ENCODE measurements around the gene SYNDIG1. TPM values are rescaled to one million over a fixed set of nuclear protein-coding genes. Genes with fewer than 3 reads are reported as not detected.
A peak's percentile ranks its signal among the peaks of the same experiment; 100 is the strongest.

Gene SYNDIG1
- total RNA-seq, 1 donor from 2014 or later, result 11.0 TPM

GRCh38 chr20:24651171-24651975 is 181.9 kb downstream of the SYNDIG1 start:
- ATAC-seq, result no peak
- DNase-seq, result no peak
- intact Hi-C loops (cut with micrococcal nuclease), result no loop called here

GRCh38 chr20:24651976-24652345 is 182.5 kb downstream of the SYNDIG1 start:
- DNase-seq, result no peak
- intact Hi-C loops (cut with micrococcal nuclease), result no loop called here
- ATAC-seq, result no peak

DNA sequence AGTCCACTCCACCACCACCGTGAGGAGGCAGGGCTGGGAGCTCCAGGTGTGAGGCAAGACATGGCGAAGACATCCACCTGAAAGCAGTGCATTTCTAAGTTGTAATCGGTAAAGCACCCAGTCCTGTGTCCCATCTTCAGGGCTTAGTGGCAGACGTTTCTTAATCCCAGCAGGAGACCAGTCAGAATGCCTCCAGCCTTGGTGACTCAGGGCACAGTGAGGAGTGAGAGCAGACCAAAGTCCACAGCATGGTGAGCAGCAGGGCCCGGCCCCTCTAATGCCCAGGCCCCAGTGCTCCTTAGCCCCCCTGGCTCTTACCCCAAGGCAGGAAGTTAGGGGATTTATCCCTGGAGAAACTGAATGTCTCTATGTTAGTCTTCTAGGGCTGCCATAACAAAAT is 183.9 kb downstream of the SYNDIG1 start:
- DNase-seq (no peak), ATAC-seq (no peak)
- intact Hi-C loops (cut with micrococcal nuclease), result no loop called here

GRCh38 chr20:24654425-24654824 is 185.0 kb downstream of the SYNDIG1 start:
- no peak for DNase-seq
- no peak for ATAC-seq
- intact Hi-C loops (cut with micrococcal nuclease), result no loop called here

DNA sequence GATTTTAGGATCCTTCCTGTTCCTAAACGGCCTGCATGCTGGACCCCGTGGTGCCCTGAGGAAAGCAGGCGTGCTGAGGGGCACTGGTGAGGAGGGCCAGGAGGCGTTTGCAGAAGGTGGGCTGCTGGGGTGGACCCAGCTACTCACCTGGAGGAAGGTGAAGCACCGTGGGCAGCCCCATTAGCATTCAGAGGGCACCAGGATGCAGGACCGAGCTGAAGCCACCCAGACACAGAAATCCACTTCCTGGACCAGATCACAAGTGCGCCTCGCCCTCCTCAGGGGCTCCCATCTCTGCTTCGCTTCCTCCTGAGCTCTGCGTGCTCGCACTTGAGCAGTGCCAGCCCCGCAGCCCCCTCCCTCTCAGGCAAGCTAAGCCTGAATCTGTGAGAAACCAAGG is 187.0 kb downstream of the SYNDIG1 start:
- intact Hi-C loops (cut with micrococcal nuclease), result no loop called here
- ATAC-seq (no peak), DNase-seq (no peak)

DNA sequence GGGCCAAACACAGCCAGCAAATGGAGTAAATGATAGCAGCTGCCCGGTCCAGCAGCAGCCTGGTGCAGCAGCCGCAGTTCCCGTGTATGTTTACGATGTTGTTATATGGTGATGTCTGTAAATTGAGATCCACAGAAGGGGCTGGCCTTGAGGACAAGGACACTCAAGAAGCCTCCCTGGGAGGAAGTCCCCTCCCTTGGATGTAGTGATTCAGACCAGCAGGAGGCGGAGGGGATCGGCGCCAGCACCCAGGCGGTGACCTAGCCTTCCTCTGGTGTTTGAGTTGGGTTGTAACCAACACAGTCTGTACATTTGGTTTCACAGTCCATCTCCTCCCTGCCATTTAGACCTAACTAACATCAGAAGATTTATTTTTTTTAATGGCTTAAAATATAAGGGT is 187.8 kb downstream of the SYNDIG1 start:
- intact Hi-C loops (cut with micrococcal nuclease), result no loop called here
- ATAC-seq, result no peak
- no peak for DNase-seq

GRCh38 chr20:24657878-24658620 is 188.6 kb downstream of the SYNDIG1 start:
- no peak for ATAC-seq
- intact Hi-C loops (cut with micrococcal nuclease), result no loop called here
- DNase-seq, result no peak

GRCh38 chr20:24658920-24659660 is 189.7 kb downstream of the SYNDIG1 start:
- DNase-seq (peak; percentile 60), ATAC-seq (peak; percentile 94)

GRCh38 chr20:24659835-24660234 is 190.4 kb downstream of the SYNDIG1 start:
- intact Hi-C loops (cut with micrococcal nuclease), result no loop called here
- ATAC-seq, result no peak
- DNase-seq, result no peak

More at GRCh38 chr20:24658920-24659660, 189.7 kb downstream of the SYNDIG1 start:
- intact Hi-C loops (cut with micrococcal nuclease), result no loop called here

DNA sequence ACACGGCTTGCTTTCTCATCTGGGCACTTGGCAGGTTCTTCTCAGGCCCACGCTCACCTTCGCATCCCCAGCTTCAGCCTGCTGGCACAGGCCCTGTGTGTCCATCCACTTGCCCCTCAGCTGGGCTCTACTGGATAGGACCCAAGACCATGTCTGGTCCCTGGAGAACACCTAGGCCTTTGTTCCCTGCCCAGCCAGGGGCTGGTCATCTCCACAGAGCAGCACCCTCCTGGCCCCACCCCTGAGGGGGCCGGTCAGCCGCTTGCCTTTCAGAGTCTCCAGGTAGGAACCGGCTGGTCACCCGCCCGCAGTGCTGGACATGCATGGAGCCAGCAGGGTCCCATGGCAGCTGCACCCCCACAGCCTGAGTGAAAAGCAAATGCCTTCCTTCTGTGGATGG is 191.2 kb downstream of the SYNDIG1 start:
- intact Hi-C loops (cut with micrococcal nuclease), result no loop called here
- no peak for DNase-seq
- ATAC-seq, result no peak

DNA sequence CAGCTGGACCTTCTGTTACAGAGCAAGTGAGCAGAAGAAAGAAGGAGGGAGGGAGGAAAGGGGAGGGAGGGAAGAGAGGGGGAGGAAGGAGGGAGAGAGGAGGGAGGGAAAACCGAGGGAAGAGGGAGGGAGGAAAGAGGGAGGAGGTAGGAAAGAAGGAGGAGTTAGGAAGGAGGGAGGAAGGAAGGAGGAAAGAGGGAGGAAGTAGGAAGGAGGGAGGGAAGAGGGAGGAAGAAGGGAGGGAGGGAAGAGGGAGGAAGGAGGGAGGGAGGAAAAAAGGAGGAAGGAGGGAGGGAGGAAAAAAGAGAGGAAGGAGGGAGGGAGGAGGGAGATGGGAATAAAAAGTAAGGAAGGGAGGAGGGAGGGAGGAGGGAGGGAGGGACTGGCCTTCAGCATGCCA is 191.8 kb downstream of the SYNDIG1 start:
- intact Hi-C loops (cut with micrococcal nuclease), result no loop called here
- DNase-seq (no peak), ATAC-seq (no peak)

GRCh38 chr20:24662322-24662721 is 192.9 kb downstream of the SYNDIG1 start:
- intact Hi-C loops (cut with micrococcal nuclease), result no loop called here
- DNase-seq (no peak), ATAC-seq (no peak)

DNA sequence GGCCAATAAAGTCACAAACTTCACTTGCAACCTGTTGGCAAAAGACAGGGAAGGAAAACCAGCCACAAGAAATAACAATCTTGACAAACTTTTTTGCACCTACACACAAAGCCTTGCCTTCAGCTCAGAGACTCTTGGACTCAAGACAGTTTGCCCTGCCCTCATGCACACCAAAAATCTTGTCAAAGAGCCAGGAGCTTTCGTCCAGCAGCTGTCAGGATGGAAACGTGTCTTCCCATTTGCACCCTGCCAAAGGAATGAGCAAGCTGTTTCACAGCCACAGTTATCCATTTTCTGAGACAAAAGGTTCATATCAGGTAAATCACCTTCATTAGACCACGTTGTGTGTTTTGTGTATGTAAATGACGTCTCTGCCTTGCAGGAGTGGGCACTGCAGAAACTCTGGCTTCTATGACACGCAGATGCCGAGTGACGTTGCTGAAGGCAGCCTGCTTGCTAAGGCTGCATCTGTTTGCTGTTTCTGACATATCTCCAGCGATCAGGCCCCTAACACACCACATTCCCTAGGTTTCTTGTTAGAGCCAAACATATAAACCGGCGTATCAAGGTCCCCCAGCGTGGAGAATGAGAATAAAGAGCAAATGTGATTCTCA is 193.4 kb downstream of the SYNDIG1 start:
- intact Hi-C loops (cut with micrococcal nuclease), result no loop called here
- no peak for ATAC-seq
- DNase-seq, result no peak

- no peak for ATAC-seq
- DNase-seq, result no peak
- intact Hi-C loops (cut with micrococcal nuclease), result no loop called here
Measured at GRCh38 chr20:24663496-24663895, 194.1 kb downstream of the SYNDIG1 start.

DNA sequence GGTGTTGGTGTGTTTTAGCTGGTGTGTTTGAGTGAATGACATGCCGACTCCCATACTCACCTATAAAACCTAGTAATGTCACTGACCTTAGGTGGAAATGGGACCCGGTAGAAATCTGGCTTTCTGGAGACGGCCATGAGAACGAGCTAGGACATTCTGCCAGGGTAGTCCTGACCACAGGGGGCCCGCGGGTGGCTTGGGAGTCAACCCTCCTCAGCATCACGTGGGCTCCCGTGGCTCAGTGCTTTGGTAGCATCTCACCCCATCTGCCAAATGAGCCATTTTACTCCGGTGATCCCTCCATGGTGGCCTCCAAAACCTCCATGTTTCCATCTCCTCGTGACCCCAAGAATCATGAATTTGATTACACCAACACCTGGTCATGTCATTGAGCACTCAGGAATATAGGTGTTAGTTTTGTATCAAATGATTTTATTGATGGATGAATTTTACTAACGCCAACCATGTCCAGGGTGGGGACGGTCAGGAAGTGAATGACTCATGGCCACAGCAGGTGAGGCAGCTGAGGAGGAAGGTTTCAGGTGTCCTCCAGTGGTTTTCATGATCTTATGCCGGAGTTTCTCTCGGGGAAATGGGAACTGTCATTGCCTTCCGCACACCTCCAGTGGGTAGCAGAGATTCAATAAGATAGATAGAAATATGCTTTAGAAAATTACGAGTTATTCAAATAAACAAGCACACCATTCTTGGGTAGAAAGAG is 195.0 kb downstream of the SYNDIG1 start:
- intact Hi-C loops (cut with micrococcal nuclease), result no loop called here
- ATAC-seq (no peak), DNase-seq (no peak)

- intact Hi-C loops (cut with micrococcal nuclease), result no loop called here
- no peak for DNase-seq
- no peak for ATAC-seq
Measured at GRCh38 chr20:24665196-24665595, 195.8 kb downstream of the SYNDIG1 start.

DNA sequence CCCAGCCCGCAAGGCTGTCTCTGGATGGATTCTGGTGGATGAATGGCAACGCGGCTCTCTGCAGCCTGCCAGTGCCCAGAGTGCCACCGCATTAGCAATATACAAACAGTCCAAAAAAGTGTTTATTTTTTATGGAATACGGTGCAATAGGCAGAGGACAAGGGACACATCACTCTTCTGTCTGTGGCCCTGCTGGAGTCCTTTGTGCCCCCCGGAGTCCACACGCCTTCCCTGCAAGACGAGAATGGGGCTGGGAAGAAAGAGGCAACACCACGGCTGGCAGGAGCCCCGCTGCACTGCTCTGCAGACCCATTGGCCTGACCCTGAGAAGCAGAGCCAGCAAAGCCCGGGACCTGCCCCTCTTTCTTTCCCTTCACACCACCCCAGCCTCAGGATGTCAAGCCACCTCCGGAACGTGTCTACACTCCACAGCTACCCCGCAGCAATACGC is 196.3 kb downstream of the SYNDIG1 start:
- DNase-seq (no peak), ATAC-seq (no peak)
- intact Hi-C loops (cut with micrococcal nuclease), result no loop called here

DNA sequence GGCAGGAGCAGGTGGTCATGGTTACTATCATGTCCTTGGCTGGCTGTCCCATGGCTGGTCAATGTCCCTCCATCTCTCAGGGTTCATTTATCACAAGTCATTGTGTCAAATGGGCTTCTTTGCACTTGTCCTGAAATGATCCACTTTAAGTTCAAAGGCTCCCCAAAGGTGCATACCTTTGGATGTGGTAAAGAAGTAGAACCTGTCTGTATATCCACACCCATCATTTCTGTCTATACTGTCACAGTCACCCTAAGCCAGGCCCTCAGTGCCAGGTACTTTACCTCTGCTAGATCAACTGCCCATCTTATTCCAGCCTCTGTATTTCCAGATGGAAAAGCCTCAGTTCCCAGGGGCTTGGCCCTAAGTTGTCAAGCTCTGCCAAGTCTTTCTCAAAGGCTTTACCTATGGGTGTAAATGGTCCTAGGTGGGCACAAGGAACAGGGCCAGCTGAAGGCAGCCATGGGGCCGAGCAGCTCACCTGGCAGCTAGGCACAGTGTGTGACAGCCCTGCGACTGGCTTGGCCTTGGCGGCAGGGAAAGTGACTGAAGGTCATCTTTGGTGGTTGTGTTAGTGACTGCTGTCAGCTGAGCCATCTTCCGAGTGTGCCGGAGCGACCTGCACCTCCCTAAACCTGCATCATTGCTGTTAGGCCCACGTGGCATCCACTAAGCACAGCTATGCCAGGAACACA is 198.4 kb downstream of the SYNDIG1 start:
- intact Hi-C loops (cut with micrococcal nuclease), result no loop called here
- ATAC-seq, result no peak
- DNase-seq, result no peak

DNA sequence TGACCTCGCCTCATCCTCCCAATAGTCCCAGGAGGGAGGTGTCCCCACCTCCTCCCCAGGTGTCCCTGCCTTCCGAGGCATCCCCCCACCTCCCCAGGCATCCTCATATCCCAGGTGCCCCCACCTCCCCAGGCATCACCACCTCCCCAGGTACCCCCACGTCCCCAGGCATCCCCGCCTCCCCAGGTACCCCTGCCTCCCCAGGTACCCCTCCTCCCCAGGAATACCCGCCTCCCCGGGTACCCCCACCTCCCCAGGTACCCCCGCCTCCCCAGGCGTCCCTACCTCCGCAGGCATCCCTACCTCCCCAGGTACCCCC is 198.9 kb downstream of the SYNDIG1 start:
- intact Hi-C loops (cut with micrococcal nuclease), result no loop called here
- DNase-seq (no peak), ATAC-seq (no peak)

Measured in left ventricle myocardium superior (tissue), 1 donor.